22Rv1 (cell line): ENCODE measurements around the gene ARMC8.

Source experiments
- CTCF ChIP-seq: fragments of 450-650 bp; IDR thresholded peaks from 2 replicates; pipeline ENCODE4 v1.5.1; 2017; ENCODE audit warnings: mild to moderate bottlenecking
- ZFX ChIP-seq: fragments of 450-650 bp; IDR thresholded peaks from 2 replicates; pipeline ENCODE4 v1.6.1; 2017; ENCODE audit warnings: antibody characterized with exemption, borderline replicate concordance

GRCh38 chr3:138257986-138258385 lies 70.9 kb downstream of the ARMC8 start:
- TF ChIP-seq CTCF, result no peak
- TF ChIP-seq ZFX, result no peak
